Astrocyte (in vitro differentiated cells and primary cell): ENCODE data around the gene PRSS36.

Source experiments
- EZH2 ChIP-seq: IDR thresholded peaks from 2 replicates; pipeline ENCODE4 v1.6.1; 2012; ENCODE audit warnings: mild to moderate bottlenecking, low read length, inconsistent platforms; ENCODE audit not compliant: insufficient read depth
- TF ChIP-seq, protein P1 (sequence below): IDR thresholded peaks from 2 replicates; pipeline ENCODE4 v1.5.1; 2011; ENCODE audit warnings: low read depth, mild to moderate bottlenecking, inconsistent platforms, low read length, moderate library complexity; ENCODE audit not compliant: insufficient read depth

- TF ChIP-seq, protein P1, sequence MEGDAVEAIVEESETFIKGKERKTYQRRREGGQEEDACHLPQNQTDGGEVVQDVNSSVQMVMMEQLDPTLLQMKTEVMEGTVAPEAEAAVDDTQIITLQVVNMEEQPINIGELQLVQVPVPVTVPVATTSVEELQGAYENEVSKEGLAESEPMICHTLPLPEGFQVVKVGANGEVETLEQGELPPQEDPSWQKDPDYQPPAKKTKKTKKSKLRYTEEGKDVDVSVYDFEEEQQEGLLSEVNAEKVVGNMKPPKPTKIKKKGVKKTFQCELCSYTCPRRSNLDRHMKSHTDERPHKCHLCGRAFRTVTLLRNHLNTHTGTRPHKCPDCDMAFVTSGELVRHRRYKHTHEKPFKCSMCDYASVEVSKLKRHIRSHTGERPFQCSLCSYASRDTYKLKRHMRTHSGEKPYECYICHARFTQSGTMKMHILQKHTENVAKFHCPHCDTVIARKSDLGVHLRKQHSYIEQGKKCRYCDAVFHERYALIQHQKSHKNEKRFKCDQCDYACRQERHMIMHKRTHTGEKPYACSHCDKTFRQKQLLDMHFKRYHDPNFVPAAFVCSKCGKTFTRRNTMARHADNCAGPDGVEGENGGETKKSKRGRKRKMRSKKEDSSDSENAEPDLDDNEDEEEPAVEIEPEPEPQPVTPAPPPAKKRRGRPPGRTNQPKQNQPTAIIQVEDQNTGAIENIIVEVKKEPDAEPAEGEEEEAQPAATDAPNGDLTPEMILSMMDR = no peak
- TF ChIP-seq EZH2 = no peak
Measured at GRCh38 chr16:31198207-31198882, 48.5 kb upstream of the PRSS36 start.
